Right lobe of liver (tissue), 4 donors: ENCODE data around the gene MOV10.

Experiments
- CTCF ChIP-seq, 4 donors: fragments of 200-600 bp in 3 of 4; fragments of 450-650 bp in 1 of 4; IDR thresholded peaks; one replicate each; pipeline versions ENCODE4 v1.5.1 to v1.8.0; 2016 to 2022; ENCODE audit warnings: antibody characterized with exemption in 4 of 4, mild to moderate bottlenecking in 2 of 4
- POLR2A ChIP-seq: fragments of 450-650 bp; IDR thresholded peaks from one replicate; pipeline ENCODE4 v1.6.1; 2017; ENCODE audit warnings: antibody characterized with exemption, mild to moderate bottlenecking
- donor health status: DM: no; HTN: no; CAD: no.
- donor health status: DM: no; HTN: no; CAD: no.
- donor health status: DM: no; HTN: yes; CAD: no.

GRCh38 chr1:112704391-112704933, 30.0 kb downstream of the MOV10 start:
- TF ChIP-seq POLR2A (no peak), CTCF (IDR thresholded peaks at IDR 0.05) (no peak)
